ENCODE data around the gene IRF2BP2.

IRF2BP2 gene

DNA sequence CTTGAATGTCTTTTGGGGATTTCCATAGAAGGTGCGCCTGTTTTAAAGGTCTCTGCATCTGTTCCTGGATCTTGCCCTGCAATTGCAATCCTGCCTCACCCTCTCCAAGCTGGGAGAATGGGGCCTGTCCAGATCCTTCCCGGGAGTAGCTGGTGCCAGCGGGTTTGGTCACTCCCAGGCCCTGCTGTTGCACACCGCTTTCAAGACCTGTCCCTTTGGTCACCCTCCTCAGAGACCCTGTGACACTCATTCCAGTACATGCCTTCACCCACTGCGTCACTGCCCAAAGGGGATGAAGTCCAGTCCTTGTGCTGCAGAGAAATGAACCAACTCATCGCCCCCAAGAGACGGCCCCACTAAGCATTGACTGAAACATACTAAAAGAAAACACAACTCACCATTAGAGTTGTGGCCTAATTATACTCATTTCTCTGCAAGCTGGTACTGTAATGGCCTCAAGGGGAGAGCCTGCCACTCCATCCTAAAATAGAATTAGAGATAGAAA, 1.9 kb upstream of the IRF2BP2 start:
- no peak for DNase-seq

- DNase-seq: peak; percentile 76
Measured at GRCh38 chr1:234611225-234611846, 1.4 kb upstream of the IRF2BP2 start.

- peak; percentile 94 for DNase-seq
Measured at GRCh38 chr1:234610666-234611224, 767 bp upstream of the IRF2BP2 start.

DNA sequence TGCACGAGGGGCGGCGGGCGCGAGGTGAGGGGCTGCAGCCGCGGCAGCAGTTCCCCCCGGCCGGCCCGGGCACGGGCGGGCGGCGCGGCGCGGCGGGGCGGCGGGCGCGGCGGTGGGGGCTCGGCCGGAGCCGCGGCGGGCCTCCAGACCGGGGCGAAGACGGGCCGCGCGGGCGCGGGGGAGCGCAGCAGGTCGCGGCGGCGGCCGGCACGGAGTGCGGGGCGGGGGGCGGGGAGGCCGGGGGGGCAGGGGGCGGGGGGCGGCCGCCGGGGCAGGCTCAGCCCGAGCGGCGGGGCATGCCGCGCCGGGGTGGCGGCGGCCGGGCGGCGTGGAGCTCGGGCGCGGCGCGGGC, 311 bp downstream of the IRF2BP2 start:
- no peak for DNase-seq

DNA sequence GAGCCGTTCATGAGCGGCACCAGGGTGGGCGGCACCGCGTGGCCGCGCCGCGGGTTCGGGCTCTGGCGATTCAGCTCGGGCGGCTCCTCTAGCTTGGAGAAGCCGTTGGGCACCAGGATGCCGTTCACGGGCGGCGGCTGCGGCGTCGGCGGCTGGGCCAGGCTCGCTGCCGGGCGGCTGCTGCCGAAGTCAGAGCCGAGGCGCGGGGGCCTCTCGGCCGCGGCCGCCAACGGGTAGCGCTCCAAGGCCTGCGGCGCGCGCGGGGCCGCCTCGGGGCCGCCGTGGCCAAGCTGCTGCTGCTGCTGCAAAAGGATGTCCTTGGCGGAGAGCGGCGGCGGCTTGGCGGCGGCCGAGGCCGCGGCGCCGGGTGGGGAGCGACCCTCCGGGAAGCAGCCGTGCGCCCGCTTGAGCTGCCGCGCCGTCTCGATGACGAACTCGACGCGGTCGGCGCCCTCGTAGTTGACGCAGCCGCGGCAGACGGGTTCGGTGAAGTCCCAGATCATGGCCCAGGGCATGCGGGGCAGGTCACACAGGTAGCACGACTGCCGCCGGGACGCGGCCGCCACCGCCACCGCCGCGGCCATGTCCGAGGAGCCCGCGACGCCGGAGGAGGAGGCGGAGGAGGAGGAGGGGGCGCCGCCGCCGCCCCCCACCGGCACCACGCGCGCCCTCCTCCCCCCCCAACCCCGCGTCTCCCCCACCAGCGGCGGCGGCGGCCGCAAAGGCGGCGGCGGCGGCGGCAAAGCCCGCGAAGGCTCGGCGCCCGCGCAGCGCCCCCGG, 877 bp downstream of the IRF2BP2 start:
- no peak for DNase-seq

DNA sequence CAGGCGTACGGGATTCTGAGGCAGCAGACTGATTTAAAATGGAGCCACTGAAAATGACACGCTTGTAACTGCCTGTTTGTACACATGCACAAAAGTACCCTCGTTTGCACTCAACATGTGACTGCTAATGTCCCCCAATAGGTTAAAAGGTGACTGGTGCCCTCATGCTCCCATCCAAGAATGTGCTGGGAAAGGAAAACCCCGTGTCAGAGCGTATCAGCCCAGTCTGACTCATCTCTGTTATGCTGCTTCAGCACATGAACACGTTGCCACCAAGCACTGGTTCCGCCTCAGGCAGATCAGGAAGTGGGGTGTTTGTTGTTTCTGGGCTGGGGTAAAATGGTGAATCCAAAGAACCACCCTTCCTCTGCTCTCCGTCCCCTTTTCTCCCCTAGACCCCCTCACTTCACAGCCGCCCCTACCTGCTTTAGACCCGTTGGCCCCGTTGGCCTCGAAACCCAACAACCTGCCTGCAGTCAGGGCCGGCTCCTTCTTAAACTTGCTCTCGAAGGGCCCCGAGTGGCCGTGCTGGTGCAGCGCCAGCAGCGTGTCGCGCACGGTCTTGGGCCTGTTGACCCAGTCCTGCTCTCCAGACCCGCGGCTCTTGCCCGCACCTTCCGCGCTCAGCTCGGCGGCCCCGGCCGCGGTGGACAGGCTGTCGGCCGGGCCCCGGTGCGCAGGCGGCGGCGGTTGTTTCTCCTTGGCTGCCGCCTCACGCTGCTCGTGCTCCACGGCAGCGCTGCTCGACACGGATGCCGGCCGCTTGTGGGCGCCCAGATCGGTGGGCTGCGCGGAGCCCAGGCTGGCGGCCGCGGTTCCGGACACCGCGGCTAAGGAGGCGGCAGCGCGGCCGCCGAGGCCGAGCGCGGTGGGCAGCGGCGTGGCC, 1.7 kb downstream of the IRF2BP2 start:
- peak; percentile 41 for DNase-seq

DNA sequence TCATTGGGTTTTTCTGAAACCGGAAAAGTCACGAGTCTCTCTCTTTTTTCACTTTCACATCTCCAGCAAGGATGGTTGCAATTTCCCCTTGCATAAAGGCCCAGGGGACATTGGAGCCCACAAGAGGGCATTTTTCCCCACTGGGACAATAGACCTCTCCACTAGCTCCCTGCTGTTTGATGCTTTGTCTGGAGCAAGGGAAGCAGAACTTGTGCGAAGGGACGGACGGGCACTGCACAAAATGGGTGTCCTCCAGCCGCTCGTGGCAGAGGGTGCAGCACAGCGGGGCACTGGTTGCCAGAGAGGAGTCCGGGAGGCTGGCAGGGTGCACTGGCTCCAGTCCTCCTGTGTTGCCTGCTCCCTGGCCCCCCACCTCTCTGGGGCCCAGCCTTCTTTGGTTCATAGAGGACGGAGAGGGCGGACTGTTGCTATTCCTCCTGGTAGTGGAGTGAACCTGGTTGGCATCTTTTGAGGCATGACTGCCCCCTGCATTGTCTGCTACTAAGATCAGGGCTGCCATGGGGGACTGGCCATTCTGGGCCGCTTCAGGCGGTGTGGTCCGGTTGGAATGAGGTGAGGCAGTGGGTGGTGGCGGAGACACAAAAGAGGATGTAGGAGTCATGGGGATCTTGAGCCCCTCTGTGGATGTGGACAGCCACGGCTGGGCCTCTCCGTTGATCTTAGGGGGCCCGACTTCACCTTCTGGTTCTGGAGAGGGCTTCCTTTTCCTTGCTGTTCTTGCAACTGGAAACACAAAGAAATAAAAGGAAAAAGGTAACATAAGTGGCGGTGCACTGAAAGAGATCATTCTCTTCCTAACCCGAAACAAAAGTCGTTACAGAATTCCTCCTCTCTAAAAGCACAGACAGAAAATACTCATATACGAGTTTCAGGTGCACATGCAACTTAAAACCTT, 2.6 kb downstream of the IRF2BP2 start:
- peak; percentile 91 for DNase-seq

DNA sequence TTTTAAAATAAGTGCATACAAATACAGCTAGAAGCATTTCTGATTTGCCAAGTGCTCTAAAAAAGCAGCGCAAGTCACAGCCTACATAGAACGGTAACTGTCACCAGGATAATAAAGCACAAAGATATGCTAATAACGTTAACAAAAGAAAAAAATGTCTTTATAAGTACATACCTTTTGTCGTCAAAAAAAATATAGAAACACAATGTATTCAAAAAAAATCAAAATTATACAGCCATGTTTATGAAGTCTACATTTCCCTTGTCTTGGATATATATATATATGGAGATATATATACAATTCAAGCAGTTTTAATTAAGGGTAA, 3.2 kb downstream of the IRF2BP2 start:
- no peak for DNase-seq

DNA sequence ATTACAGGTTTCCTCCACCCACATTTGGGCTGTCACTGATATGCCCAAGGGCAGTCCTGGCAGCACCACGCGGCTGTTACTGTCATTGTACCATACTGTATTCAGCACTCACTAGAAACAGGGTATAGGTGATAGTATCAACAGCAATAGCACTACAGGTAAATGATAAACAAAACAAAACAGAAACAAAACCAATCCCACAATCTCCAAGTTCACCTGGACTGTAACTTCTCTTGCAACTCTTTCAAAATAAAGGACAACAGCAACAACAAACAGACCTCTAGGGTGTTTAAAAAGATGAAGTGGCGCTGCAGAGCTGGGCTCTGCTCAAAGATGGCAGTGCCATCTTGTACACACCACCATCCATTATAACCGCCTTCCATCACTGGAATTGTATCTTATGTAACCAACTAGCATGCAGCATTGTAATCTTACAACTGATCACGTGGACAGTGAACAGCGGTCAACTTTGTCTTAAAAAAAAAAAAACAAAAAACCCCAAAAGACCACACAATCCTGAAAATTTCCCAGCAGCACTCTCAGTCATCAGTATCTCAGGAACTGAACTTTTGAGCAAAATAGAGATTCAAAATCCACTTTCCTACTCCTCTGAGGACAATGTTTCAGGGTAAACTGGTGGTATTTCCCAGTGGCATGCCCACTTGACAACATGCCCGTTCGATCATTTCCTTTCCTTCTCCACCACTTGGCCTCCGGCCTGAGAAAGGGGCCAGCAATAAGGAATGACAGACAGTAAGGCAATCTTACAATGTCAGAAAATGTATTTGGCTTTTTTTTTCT, 3.8 kb downstream of the IRF2BP2 start:
- peak; percentile 48 for DNase-seq

- no peak for DNase-seq
Measured at GRCh38 chr1:234605399-234605982, 4.5 kb downstream of the IRF2BP2 start.

DNA sequence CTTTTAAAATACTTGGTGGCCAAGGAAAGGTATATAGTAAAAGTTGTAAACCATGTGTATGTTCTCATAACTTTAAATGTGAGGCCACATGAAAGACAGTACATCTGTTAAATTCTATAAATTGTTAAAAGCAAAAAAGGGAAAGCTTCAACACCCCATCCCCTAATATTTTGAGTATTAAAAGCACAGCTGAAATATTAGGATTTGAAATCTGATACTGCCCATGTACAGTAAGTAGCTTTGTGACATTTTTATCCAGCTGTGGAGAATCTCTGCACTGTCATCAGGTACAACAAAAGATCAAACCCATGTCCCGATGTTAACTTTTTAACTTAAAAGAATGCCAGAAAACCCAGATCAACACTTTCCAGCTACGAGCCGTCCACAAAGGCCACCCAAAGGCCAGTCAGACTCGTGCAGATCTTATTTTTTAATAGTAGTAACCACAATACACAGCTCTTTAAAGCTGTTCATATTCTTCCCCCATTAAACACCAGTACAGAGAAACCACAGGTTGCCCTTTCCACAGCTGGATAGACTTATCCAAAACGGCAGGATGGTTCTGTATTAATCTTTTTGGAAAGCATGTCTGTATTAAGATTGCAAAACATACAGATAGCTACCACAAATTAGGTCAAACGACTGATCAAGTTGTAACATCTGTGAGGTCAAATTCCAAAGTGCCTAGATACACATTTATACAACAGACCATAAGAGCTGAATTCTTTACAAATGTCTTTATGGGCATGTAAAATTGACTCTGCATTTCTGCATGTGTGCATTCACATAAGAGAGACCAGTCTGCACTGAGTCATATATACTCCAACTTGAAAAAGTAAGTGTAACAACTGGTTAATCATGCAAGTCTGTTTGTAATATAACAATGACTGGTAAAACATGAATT, 5.2 kb downstream of the IRF2BP2 start:
- DNase-seq: no peak

DNA sequence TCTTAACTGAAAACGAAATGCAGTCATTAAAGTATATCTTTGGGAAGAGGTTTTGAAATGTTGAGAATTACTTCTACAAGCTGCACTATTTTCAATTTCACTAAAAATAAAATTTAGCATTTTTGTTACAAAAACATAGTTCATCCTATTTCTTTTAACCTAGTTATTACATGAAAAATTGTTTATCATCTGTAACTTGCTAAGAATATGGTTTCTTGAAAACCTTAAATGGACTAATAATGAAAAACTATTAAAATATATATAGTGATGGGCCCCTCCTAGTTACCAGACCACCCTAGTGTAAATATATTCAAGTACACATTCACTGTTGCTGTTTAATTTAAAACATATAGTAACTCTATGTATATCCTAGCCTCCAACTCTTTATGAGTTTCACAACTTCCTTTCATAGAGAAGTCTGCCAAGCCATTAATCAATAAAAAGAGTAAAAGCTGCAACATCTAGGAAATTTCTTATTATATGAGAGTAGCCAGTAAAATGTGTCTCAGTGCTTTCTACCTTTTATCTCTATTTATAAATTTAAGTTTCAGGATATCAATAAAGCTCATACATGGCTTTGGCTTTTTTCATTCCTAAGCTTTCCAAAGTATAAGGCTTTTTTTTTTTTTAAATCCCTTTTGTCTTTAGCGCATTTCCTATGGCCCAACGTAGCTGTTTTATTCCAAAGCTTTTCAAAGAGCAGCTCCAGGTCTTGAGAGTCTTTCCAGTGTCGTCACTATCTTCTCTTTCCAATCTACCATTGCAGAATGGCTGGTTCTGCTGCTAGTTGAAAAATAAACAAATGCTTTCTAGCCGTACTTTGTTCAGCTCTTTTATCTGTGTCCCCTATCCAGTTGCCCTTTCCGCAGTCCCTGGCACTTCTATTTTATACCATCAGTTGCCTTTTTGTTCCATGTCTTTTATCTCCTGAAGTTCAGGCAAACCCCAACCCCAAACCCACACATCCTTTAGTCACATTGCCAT, 6.5 kb downstream of the IRF2BP2 start:
- no peak for DNase-seq

GRCh38 chr1:234602334-234603220, 7.4 kb downstream of the IRF2BP2 start:
- DNase-seq: peak; percentile 41

DNA sequence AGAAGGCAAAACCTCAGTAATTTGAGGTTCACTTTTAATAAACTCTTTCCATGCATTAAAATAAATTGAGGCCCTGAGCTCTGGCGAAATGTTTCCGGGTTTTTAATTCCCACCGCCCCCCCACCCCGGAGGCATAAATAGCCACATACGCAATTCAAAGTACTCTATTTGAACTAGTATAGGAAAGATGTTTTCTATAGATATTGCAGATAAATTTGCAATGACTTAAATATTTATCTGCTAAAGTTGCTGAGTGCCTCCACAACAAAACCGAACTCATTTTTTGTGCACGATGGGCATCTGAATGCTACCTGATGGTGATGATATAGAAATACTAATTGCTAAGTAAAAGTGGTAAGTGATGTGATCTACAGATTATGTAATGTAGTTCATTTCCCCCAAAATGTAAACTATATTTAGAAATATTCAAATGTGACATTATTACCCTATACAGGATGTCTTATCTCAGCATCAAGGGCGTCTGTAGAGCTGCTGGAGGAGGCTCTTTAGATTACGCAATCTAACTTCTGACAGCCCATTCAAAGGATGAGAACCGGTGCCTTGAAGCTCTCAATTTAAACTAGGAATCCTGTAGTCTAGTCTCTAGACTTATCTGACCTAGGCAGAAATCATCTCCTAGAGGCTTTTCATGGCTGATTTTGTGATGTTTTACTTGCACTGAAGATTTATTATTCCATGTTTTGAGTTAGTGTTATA, 8.5 kb downstream of the IRF2BP2 start:
- no peak for DNase-seq

GRCh38 chr1:234600418-234601281, 9.3 kb downstream of the IRF2BP2 start:
- DNase-seq: peak; percentile 60

Measured in NCI-H1092 (cell line).